SK-N-SH (cell line): ENCODE results near the gene NUP88. TPM values are rescaled to one million over a fixed set of nuclear protein-coding genes. Genes with fewer than 3 reads are reported as not detected.

Experiments used
- CTCF ChIA-PET: fragments of 300-600, 350-600 bp; formaldehyde crosslinking; extraction: SDS; loops from one replicate; lab custom pipeline; 2021; lab: Yijun Ruan, JAX
- POLR2A ChIA-PET: fragments of 350-600 bp; sonication (Branson Sonifier 250); formaldehyde crosslinking; extraction: SDS; loops from one replicate; lab custom pipeline; 2020; ENCODE audit warnings: antibody characterized with exemption, inconsistent platforms; lab: Yijun Ruan, JAX
- DNase-seq: peaks from one replicate; pipeline ENCODE4 v3.0.0; 2012
- H2AFZ ChIP-seq: fragments of 200-600 bp; sonication (generic); 2 replicates; pipeline ENCODE4 v1.8.1; 2016; ENCODE audit warnings: antibody characterized with exemption, mild to moderate bottlenecking, low read depth
- H3F3A ChIP-seq: fragments of 200-600 bp; sonication (generic); replicated peaks from 2 replicates; pipeline ENCODE3; 2016; ENCODE audit warnings: antibody characterized with exemption, mild to moderate bottlenecking; ENCODE audit not compliant: insufficient read depth
- H3K27ac ChIP-seq, 2 experiments: fragments of 200-500 bp in 1 of 2; fragments of 200-600 bp in 1 of 2; sonication (Bioruptor generic) in 1 of 2; sonication (generic), shearing (Covaris generic) in 1 of 2; 2 replicates each; pipeline versions ENCODE4 v1.5.1 to v1.6.1; 2014 to 2016; ENCODE audit warnings: low read depth in 2 of 2, inconsistent platforms in 1 of 2, low read length in 1 of 2, mild to moderate bottlenecking in 1 of 2, mixed read lengths in 1 of 2
- H3K27me3 ChIP-seq: fragments of 200-600 bp; sonication (generic), shearing (Covaris generic); 2 replicates; pipeline ENCODE4 v1.6.1; 2016; ENCODE audit warnings: mixed run types; ENCODE audit not compliant: insufficient read depth
- H3K36me3 ChIP-seq, 2 experiments: fragments of 200-500 bp in 1 of 2; fragments of 200-600 bp in 1 of 2; sonication (Bioruptor generic) in 1 of 2; sonication (generic) in 1 of 2; replicated peaks in 1 of 2; 2 replicates each; pipeline versions ENCODE3 to v1.5.1; 2014 to 2016; ENCODE audit warnings: low read length in 1 of 2, mild to moderate bottlenecking in 1 of 2; ENCODE audit not compliant: insufficient read depth in 2 of 2, control insufficient read depth in 1 of 2
- H3K4me1 ChIP-seq, 2 experiments: fragments of 200-500 bp in 1 of 2; fragments of 200-600 bp in 1 of 2; sonication (Bioruptor generic) in 1 of 2; sonication (generic), shearing (Covaris generic) in 1 of 2; 2 replicates each; pipeline versions ENCODE4 v1.5.1 to v1.6.1; 2014 to 2016; ENCODE audit warnings: low read depth in 1 of 2, low read length in 1 of 2, mixed run types in 1 of 2; ENCODE audit not compliant: insufficient read depth in 2 of 2, control insufficient read depth in 1 of 2
- H3K4me2 ChIP-seq: fragments of 200-600 bp; sonication (generic), shearing (Covaris generic); 2 replicates; pipeline ENCODE4 v1.6.1; 2017; ENCODE audit warnings: mixed run types
- H3K4me3 ChIP-seq, 2 experiments: fragments of 200-500 bp in 1 of 2; fragments of 200-600 bp in 1 of 2; sonication (Bioruptor generic) in 1 of 2; sonication (generic), shearing (Covaris generic) in 1 of 2; 2 replicates each; pipeline versions ENCODE4 v1.5.1 to v1.8.1; 2014 to 2016; ENCODE audit warnings: low read depth in 2 of 2, inconsistent platforms in 1 of 2, low read length in 1 of 2, mild to moderate bottlenecking in 1 of 2, mixed read lengths in 1 of 2, moderate library complexity in 1 of 2
- H3K79me2 ChIP-seq: fragments of 200-600 bp; sonication (generic); 2 replicates; pipeline ENCODE4 v1.8.1; 2017; ENCODE audit warnings: mild to moderate bottlenecking; ENCODE audit not compliant: insufficient read depth
- H3K9ac ChIP-seq: fragments of 200-600 bp; sonication (generic); 2 replicates; pipeline ENCODE4 v1.6.1; 2017; ENCODE audit warnings: mixed run types
- H3K9me2 ChIP-seq: fragments of 200-600 bp; sonication (generic); 2 replicates; pipeline ENCODE4 v1.6.1; 2017; ENCODE audit warnings: mixed run types
- H3K9me3 ChIP-seq: fragments of 200-600 bp; sonication (generic); 2 replicates; pipeline ENCODE4 v1.6.1; 2017; ENCODE audit warnings: mixed run types, mild to moderate bottlenecking, moderate library complexity
- H4K20me1 ChIP-seq: fragments of 200-600 bp; sonication (generic); 2 replicates; pipeline ENCODE4 v1.6.1; 2017; ENCODE audit warnings: mild to moderate bottlenecking, mixed run types; ENCODE audit not compliant: insufficient read depth
- CTCF ChIP-seq: fragments of 200-600 bp; sonication (generic); IDR thresholded peaks from 2 replicates; pipeline ENCODE4 v1.6.1; 2017; ENCODE audit warnings: antibody characterized with exemption, mild to moderate bottlenecking, moderate library complexity
- ELF1 ChIP-seq: IDR thresholded peaks from 2 replicates; pipeline ENCODE4 v1.4.0; 2012
- EZH2phosphoT487 ChIP-seq: fragments of 200-600 bp; sonication (generic); IDR thresholded peaks from 2 replicates; pipeline ENCODE4 v1.6.1; 2017; ENCODE audit warnings: low read depth, mixed run types, mild to moderate bottlenecking, antibody characterized with exemption, moderate library complexity, borderline replicate concordance
- FOSL2 ChIP-seq: IDR thresholded peaks from 2 replicates; pipeline ENCODE4 v1.4.0; 2012; ENCODE audit warnings: low read depth, mild to moderate bottlenecking, moderate library complexity, borderline replicate concordance
- FOXJ3 ChIP-seq: sonication (generic); formaldehyde crosslinking; IDR thresholded peaks from 2 replicates; pipeline ENCODE4 v1.5.1; 2020; ENCODE audit warnings: mild to moderate bottlenecking, missing genetic modification reagents
- GATA2 ChIP-seq: sonication (generic); formaldehyde crosslinking; IDR thresholded peaks from 2 replicates; pipeline ENCODE4 v1.5.0; 2020; ENCODE audit warnings: mild to moderate bottlenecking, missing genetic modification reagents
- JUND ChIP-seq: IDR thresholded peaks from 2 replicates; pipeline ENCODE4 v1.4.0; 2012
- MXI1 ChIP-seq: IDR thresholded peaks from 2 replicates; pipeline ENCODE4 v1.6.1; 2012; ENCODE audit warnings: mild to moderate bottlenecking, low read depth, low read length, improper control_type of control experiment
- NFIC ChIP-seq: IDR thresholded peaks from 2 replicates; pipeline ENCODE4 v1.4.0; 2012; ENCODE audit warnings: borderline replicate concordance
- PBX3 ChIP-seq: IDR thresholded peaks from 2 replicates; pipeline ENCODE4; 2012
- POLR2AphosphoS5 ChIP-seq: IDR thresholded peaks from 2 replicates; pipeline ENCODE4 v1.6.1; 2012; ENCODE audit warnings: low read depth, low read length
- RAD21 ChIP-seq: IDR thresholded peaks from 2 replicates; pipeline ENCODE4 v1.6.1; 2012; ENCODE audit warnings: mild to moderate bottlenecking, low read length
- RCOR1 ChIP-seq: fragments of 150-350 bp; IDR thresholded peaks from 2 replicates; pipeline ENCODE4 v1.6.1; 2017; ENCODE audit warnings: antibody characterized with exemption, low read length
- RFX5 ChIP-seq: IDR thresholded peaks from 2 replicates; pipeline ENCODE4 v1.6.1; 2012; ENCODE audit warnings: mild to moderate bottlenecking, improper control_type of control experiment, low read length
- RXRA ChIP-seq: IDR thresholded peaks from 2 replicates; pipeline ENCODE4 v1.4.0; 2012; ENCODE audit warnings: low read depth, mild to moderate bottlenecking, borderline replicate concordance
- SMC3 ChIP-seq: IDR thresholded peaks from 2 replicates; pipeline ENCODE4 v1.6.1; 2012; ENCODE audit warnings: low read depth, low read length, improper control_type of control experiment
- TAF1 ChIP-seq: IDR thresholded peaks from 2 replicates; pipeline ENCODE4 v1.6.1; 2012; ENCODE audit warnings: low read depth, mild to moderate bottlenecking, low read length, moderate library complexity, borderline replicate concordance
- USF1 ChIP-seq: IDR thresholded peaks from 2 replicates; pipeline ENCODE4 v1.4.0; 2012; ENCODE audit warnings: low read depth, borderline replicate concordance
- USF2 ChIP-seq: fragments of 150-350 bp; IDR thresholded peaks from 2 replicates; pipeline ENCODE4 v1.6.1; 2017; ENCODE audit warnings: antibody characterized with exemption, low read length, low read depth, borderline replicate concordance
- YY1 ChIP-seq: IDR thresholded peaks from 2 replicates; pipeline ENCODE4 v1.4.0; 2012; ENCODE audit warnings: low read depth, mild to moderate bottlenecking
- ZBTB33 ChIP-seq: IDR thresholded peaks from 2 replicates; pipeline ENCODE4 v1.4.0; 2012; ENCODE audit warnings: low read depth, borderline replicate concordance
- WGBS: methylation state at CpG from one replicate; pipeline ENCODE4 v1.1.6; 2017; ENCODE audit warnings: low lambda C conversion rate; 5-methylcytosine and 5-hydroxymethylcytosine counted together
- polyA plus RNA-seq, 3 experiments: library from polyadenylated mRNA; depleted of rRNA; stranded (reverse); fragments of >200 nt; gene quantifications; 2 replicates each; pipeline ENCODE4 v1.2.3, GENCODE V29; 2012

NUP88 gene
- polyA plus RNA-seq, 1 of the 3 experiments (the other 2 are of a cell fraction), result 54.1 TPM

- no peaks in the 10 kb centered on the region for H3K9me2 ChIP-seq
- no peak overlapping the region for H3K4me3 ChIP-seq
- ChIA-PET CTCF (interaction anchor here (1.7 kb wide), 1 partner anchor 66 kb away, joined by 6 read pairs; the partner anchor contains the start of gene C1QBP), POLR2A (interaction anchor here (0.6 kb wide), 1 partner anchor 77 kb away, joined by 3 read pairs; no protein-coding TSS in a partner anchor)
- H3K4me2 ChIP-seq, result no peak overlapping the region
- H3K27me3 ChIP-seq, result no peaks in the 10 kb centered on the region
- H3K36me3 ChIP-seq, result peaks cover 27 to 34% of the 10 kb centered on the region in 2 experiments
- H3F3A ChIP-seq, result peaks cover 8% of the 10 kb centered on the region
- H3K9me3 ChIP-seq, result no peaks in the 10 kb centered on the region
- H4K20me1 ChIP-seq, result no peaks in the 10 kb centered on the region
- H3K79me2 ChIP-seq, result no peaks in the 10 kb centered on the region
- H2AFZ ChIP-seq, result no peak overlapping the region
- no peaks in the 10 kb centered on the region for H3K4me1 ChIP-seq
- no peak overlapping the region for H3K9ac ChIP-seq
- no peak for DNase-seq
- WGBS, result 91% methylated on average over 6 of the region's 6 CpGs
- no peak overlapping the region for H3K27ac ChIP-seq
- TF ChIP-seq USF1 (no peak), YY1 (no peak), RXRA (no peak), MXI1 (no peak), RAD21 (no peak)
- TF ChIP-seq, all 33 proteins: peak for 0
Observed at GRCh38 chr17:5373112-5373511, 46.4 kb downstream of the NUP88 start.

GRCh38 chr17:5370411-5370810 is 49.1 kb downstream of the NUP88 start:
- Histone ChIP-seq H3K4me3 (no peak overlapping the region), H3K27ac (no peak overlapping the region), H3K36me3 (peaks cover 25 to 27% of the 10 kb centered on the region in 2 experiments), H3F3A (no peaks in the 10 kb centered on the region), H3K27me3 (no peaks in the 10 kb centered on the region), H3K79me2 (no peaks in the 10 kb centered on the region), H3K9me3 (no peaks in the 10 kb centered on the region), H3K9me2 (no peaks in the 10 kb centered on the region), H4K20me1 (no peaks in the 10 kb centered on the region), H3K9ac (no peak overlapping the region), H3K4me1 (no peaks in the 10 kb centered on the region), H2AFZ (no peak overlapping the region), H3K4me2 (no peak overlapping the region)
- 95% methylated on average over 4 of the region's 4 CpGs for WGBS
- DNase-seq, result no peak
- TF ChIP-seq RCOR1, result no peak
- no peak for TF ChIP-seq RFX5
- TF ChIP-seq MXI1, result no peak
- TF ChIP-seq ZBTB33, result no peak
- no peak for TF ChIP-seq EZH2phosphoT487
- no peak for TF ChIP-seq POLR2AphosphoS5
- TF ChIP-seq ELF1, result no peak
- TF ChIP-seq NFIC, result no peak
- no peak for TF ChIP-seq SMC3
- no peak for TF ChIP-seq USF2
- no peak for TF ChIP-seq JUND
- TF ChIP-seq FOXJ3 (CRISPR knock-in tag), result no peak
- TF ChIP-seq TAF1, result no peak
- no peak for TF ChIP-seq CTCF
- no peak for TF ChIP-seq PBX3
- no peak for TF ChIP-seq RXRA
- TF ChIP-seq FOSL2, result no peak
- TF ChIP-seq YY1, result no peak
- no peak for TF ChIP-seq GATA2 (CRISPR knock-in tag)
- ChIA-PET POLR2A (no interaction called here), CTCF (no interaction called here)
